ENCODE measurements around the gene REPS2. TPM values are rescaled to one million over a fixed set of nuclear protein-coding genes. Genes with fewer than 3 reads are reported as not detected.

Gene REPS2
- total RNA-seq, 2 experiments from 2014 or later: not detected

- no peak overlapping the region for H3K27ac Mint-ChIP-seq
- DNase-seq (peak; percentile 65), ATAC-seq (no peak)
- H3K36me3 Mint-ChIP-seq (ENCODE audit: low read depth): no peaks in the 10 kb centered on the region
- peak; percentile 42 for TF ChIP-seq CTCF (IDR thresholded peaks at IDR 0.05)
- intact Hi-C loops (cut with micrococcal nuclease): loop anchor here (10.0 kb wide), 1 partner anchor 162 kb away; no protein-coding TSS in a partner anchor
- no peak overlapping the region for H3K4me3 Mint-ChIP-seq
- POLR2A ChIA-PET: interaction anchor here (1.1 kb wide), 1 partner anchor 164 kb away, joined by 5 read pairs; no protein-coding TSS in a partner anchor
- H3K9me3 Mint-ChIP-seq: no peaks in the 10 kb centered on the region
- H3K4me1 Mint-ChIP-seq (ENCODE audit: low read depth): no peaks in the 10 kb centered on the region
- H3K27me3 Mint-ChIP-seq: no peaks in the 10 kb centered on the region
- CTCF ChIA-PET: interaction anchor here (0.7 to 5.2 kb wide), 23 partner anchors 8 to 224 kb away, joined by 3 to 63 read pairs (median 4); partner anchors contain the start of gene REPS2
These were observed 100.1 kb downstream of the REPS2 start for GRCh38 chrX:17046478-17047097.

GRCh38 chrX:17047224-17047623 is 100.8 kb downstream of the REPS2 start:
- ChIA-PET POLR2A (interaction anchor here (1.1 kb wide), 1 partner anchor 164 kb away, joined by 5 read pairs; no protein-coding TSS in a partner anchor), CTCF (interaction anchor here (0.7 to 5.2 kb wide), 19 partner anchors 8 to 225 kb away, joined by 3 to 63 read pairs (median 4); partner anchors contain the start of gene REPS2)
- H3K4me1 Mint-ChIP-seq (ENCODE audit: low read depth): no peaks in the 10 kb centered on the region
- intact Hi-C loops (cut with micrococcal nuclease): loop anchor here (10.0 kb wide), 1 partner anchor 162 kb away; no protein-coding TSS in a partner anchor
- H3K36me3 Mint-ChIP-seq (ENCODE audit: low read depth): no peaks in the 10 kb centered on the region
- H3K9me3 Mint-ChIP-seq: no peaks in the 10 kb centered on the region
- no peak overlapping the region for H3K27ac Mint-ChIP-seq
- DNase-seq: no peak
- no peak overlapping the region for H3K4me3 Mint-ChIP-seq
- no peaks in the 10 kb centered on the region for H3K27me3 Mint-ChIP-seq
- no peak for TF ChIP-seq CTCF (IDR thresholded peaks at IDR 0.05)
- no peak for ATAC-seq

- no peaks in the 10 kb centered on the region for H3K36me3 Mint-ChIP-seq (ENCODE audit: low read depth)
- POLR2A ChIA-PET: no interaction called here
- CTCF ChIA-PET: no interaction called here
- no peak overlapping the region for H3K27ac Mint-ChIP-seq
- no peaks in the 10 kb centered on the region for H3K4me1 Mint-ChIP-seq (ENCODE audit: low read depth)
- H3K4me3 Mint-ChIP-seq: no peak overlapping the region
- no peak for DNase-seq
- H3K27me3 Mint-ChIP-seq: no peaks in the 10 kb centered on the region
- no peak for TF ChIP-seq CTCF (IDR thresholded peaks at IDR 0.05)
- intact Hi-C loops (cut with micrococcal nuclease): no loop called here
- ATAC-seq: no peak
- H3K9me3 Mint-ChIP-seq: no peaks in the 10 kb centered on the region
These were observed 105.8 kb downstream of the REPS2 start for GRCh38 chrX:17052210-17052609.

- no peaks in the 10 kb centered on the region for H3K27me3 Mint-ChIP-seq
- intact Hi-C loops (cut with micrococcal nuclease): no loop called here
- H3K4me3 Mint-ChIP-seq: no peak overlapping the region
- no peak for DNase-seq
- H3K4me1 Mint-ChIP-seq (ENCODE audit: low read depth): no peaks in the 10 kb centered on the region
- POLR2A ChIA-PET: no interaction called here
- H3K9me3 Mint-ChIP-seq: no peaks in the 10 kb centered on the region
- H3K27ac Mint-ChIP-seq: no peak overlapping the region
- CTCF ChIA-PET: interaction anchor here (1.1 kb wide), 1 partner anchor 170 kb away, joined by 4 read pairs; no protein-coding TSS in a partner anchor
- no peak for TF ChIP-seq CTCF (IDR thresholded peaks at IDR 0.05)
- no peak for ATAC-seq
- no peaks in the 10 kb centered on the region for H3K36me3 Mint-ChIP-seq (ENCODE audit: low read depth)
These were observed 106.3 kb downstream of the REPS2 start for GRCh38 chrX:17052793-17053192.

GRCh38 chrX:17053502-17053901 is 107.0 kb downstream of the REPS2 start:
- TF ChIP-seq CTCF (IDR thresholded peaks at IDR 0.05): no peak
- H3K36me3 Mint-ChIP-seq (ENCODE audit: low read depth): no peaks in the 10 kb centered on the region
- intact Hi-C loops (cut with micrococcal nuclease): no loop called here
- H3K9me3 Mint-ChIP-seq: no peaks in the 10 kb centered on the region
- H3K27ac Mint-ChIP-seq: no peak overlapping the region
- ChIA-PET CTCF (interaction anchor here (1.1 kb wide), 1 partner anchor 171 kb away, joined by 4 read pairs; no protein-coding TSS in a partner anchor), POLR2A (no interaction called here)
- DNase-seq (no peak), ATAC-seq (no peak)
- H3K4me1 Mint-ChIP-seq (ENCODE audit: low read depth): no peaks in the 10 kb centered on the region
- H3K27me3 Mint-ChIP-seq: no peaks in the 10 kb centered on the region
- H3K4me3 Mint-ChIP-seq: no peak overlapping the region

All from activated CD8-positive, alpha-beta T cell treated with anti-CD3 and anti-CD28 coated beads for 36 hours (primary cell).